Left renal pelvis (tissue), 4 donors: ENCODE measurements around the gene CYP4F12. TPM values are rescaled to one million over a fixed set of nuclear protein-coding genes. Genes with fewer than 3 reads are reported as not detected.

Experiments used
- DNase-seq, 4 donors: peaks; one replicate each; pipeline ENCODE4 v3.0.0-alpha.2; 2013; ENCODE audit warnings: low read depth in 4 of 4, low spot score in 3 of 4
- polyA plus RNA-seq, 4 donors: library from polyadenylated mRNA; unstranded; fragments of 120-200 nt; gene quantifications; one replicate each; pipeline ENCODE4 v1.2.1, GENCODE V29; 2013; ENCODE audit not compliant: insufficient read length in 4 of 4

Gene CYP4F12, protein sequence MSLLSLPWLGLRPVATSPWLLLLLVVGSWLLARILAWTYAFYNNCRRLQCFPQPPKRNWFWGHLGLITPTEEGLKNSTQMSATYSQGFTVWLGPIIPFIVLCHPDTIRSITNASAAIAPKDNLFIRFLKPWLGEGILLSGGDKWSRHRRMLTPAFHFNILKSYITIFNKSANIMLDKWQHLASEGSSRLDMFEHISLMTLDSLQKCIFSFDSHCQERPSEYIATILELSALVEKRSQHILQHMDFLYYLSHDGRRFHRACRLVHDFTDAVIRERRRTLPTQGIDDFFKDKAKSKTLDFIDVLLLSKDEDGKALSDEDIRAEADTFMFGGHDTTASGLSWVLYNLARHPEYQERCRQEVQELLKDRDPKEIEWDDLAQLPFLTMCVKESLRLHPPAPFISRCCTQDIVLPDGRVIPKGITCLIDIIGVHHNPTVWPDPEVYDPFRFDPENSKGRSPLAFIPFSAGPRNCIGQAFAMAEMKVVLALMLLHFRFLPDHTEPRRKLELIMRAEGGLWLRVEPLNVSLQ
- polyA plus RNA-seq: 10 to 100 TPM in 1 of 4 donors, 1 to 10 TPM in 2, under 1 TPM in 1; 0.57 to 10.1 (median 1.7) TPM

DNA sequence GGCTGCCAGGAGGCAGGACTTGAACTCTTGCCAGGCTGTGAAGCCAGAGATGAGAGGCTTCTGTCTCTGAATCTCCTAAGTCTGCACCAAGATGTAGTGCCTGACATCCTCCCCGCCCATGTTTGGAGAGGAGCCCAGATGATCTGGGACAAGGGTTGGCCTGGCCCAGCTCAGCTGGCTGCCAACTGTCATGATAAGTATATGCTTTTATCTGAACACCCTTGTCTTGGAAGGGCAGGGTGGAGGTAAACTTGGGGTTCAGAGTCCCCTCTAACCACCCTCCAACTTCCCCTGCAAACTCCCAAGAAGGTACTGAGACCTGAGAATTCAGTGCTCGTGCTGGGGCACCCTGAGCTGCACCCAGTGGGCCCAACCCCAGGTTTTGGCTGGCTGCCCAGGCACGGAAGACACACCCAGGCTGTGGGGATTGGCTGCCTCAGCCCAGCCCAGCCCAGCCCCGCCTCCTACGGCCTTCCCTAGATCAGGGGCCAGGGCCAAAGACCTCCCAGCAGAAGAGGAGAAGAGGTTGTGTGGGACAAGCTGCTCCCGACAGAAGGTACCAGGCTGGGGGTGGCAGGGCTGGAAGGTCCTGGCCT is at the start of gene CYP4F12:
Gene CYP4F12, plus strand, starts transcription at position 508 of the 596 bp plus-strand sequence. CDS start 443 bp downstream, outside the sequence.
- DNase-seq: no peak

DNA sequence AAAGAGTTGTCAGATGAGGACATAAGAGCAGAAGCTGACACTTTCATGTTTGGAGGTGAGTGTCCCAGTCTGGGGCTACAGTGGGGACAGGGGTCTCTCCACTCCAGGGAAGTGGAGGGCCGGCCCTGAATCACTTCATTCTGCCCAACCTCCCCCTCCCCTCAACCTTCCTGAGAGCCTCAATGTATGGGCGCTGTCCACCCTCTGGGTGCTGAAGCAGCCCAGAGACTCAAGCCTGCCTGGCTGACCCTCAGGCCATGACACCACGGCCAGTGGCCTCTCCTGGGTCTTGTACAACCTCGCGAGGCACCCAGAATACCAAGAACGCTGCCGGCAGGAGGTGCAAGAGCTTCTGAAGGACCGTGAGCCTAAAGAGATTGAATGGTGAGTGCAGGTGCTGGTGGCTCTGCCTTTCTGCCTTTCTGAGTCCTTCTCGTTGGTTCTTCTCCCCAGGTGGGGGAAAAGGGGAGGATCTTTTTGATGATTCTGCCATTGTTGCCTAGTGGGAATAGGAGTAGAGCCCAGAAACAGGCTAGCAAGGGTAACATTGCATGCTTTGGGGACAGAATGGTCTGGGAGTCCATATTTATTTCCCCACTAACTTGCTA is 49.1 kb upstream of the CYP4F12 start:
- DNase-seq: no peak

DNA sequence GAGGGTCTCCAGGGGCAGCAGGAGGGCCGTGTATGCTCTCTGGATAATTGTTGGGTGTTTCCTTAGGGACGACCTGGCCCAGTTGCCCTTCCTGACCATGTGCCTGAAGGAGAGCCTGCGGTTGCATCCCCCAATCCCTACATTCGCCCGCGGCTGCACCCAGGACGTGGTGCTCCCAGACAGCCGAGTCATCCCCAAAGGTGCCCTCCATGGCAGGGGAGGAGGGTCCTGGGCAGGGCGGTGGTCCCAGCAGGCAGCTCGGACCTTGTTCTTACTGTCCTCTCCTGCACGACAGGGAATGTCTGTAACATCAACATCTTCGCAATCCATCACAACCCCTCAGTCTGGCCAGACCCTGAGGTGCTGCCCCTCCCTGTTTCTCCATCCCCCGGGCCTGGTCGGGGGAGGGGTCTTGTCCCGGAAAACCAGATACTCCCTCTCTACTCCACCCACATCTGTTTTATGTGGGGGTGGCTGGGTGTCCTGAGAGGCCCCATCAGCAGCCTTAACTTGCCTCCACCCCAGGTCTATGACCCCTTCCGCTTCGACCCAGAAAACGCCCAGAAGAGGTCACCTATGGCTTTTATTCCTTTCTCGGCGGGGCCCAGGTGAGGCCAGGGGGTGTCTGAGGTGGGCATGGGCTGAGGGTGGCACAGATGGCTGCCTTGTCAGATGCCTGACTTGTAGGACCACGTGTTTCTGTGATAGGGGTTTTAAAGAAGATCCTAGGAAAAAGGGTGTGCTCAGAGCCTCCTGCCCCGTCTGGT is 44.5 kb upstream of the CYP4F12 start:
- DNase-seq: no peak

DNA sequence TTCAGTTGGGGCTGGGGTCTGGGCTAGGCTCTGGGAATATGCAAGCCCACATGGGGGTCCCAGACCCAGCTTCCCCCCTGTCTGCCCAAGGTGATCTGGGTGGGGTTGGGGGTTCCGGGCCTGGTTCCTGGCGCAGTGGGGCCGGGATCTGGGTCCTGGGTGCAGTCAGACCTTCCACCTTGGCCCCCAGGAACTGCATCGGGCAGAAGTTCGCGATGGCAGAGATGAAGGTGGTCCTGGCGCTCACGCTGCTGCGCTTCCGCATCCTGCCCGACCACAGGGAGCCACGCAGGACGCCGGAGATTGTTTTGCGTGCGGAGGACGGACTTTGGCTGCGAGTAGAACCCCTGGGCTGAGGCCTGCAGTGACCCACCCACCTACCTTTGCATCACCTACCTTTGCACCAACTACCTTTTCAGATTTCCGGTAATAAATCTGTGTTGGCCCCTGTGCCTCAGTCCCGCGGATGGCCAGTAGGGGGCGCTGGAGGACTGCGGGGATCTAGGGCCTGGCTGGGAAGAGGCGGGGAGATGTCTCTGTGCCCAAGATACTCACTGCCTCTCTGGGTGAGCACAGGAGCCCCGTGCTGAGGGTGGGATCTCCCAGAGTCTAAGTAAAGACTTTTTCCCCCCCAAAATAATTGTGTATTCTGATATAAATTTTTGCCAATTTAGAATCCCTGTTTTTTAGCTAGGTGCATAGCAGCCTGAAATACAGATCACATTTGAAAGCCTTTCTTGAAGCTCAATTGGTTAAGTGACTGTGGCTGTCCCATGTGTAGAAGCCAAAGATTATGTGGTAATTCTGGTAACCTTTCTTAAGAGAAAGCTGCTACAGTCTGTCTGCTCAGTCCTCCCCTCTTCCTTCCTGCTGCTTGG is 43.6 kb upstream of the CYP4F12 start:
- peak in 1 of 4 donors; percentile 16 for DNase-seq

DNA sequence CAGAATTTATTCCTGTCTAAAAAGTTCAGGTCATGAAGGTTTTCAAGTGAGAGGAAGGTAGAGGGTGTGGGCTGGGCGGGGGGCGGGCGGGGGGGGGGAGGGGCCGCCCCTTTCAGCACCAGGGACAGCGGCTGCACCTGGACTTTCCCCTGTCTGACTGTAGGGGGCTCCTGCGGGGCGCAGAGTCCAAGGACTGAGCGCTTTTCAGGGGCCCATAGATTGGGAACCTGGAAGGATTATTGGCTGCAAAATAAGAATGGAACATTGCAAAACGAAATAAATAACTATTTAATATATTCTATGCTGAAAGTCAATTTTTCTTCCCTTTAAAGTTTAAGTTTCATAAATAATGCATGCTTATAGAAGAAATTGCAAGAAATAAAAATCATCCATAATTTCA is 41.1 kb upstream of the CYP4F12 start:
- DNase-seq: no peak

DNA sequence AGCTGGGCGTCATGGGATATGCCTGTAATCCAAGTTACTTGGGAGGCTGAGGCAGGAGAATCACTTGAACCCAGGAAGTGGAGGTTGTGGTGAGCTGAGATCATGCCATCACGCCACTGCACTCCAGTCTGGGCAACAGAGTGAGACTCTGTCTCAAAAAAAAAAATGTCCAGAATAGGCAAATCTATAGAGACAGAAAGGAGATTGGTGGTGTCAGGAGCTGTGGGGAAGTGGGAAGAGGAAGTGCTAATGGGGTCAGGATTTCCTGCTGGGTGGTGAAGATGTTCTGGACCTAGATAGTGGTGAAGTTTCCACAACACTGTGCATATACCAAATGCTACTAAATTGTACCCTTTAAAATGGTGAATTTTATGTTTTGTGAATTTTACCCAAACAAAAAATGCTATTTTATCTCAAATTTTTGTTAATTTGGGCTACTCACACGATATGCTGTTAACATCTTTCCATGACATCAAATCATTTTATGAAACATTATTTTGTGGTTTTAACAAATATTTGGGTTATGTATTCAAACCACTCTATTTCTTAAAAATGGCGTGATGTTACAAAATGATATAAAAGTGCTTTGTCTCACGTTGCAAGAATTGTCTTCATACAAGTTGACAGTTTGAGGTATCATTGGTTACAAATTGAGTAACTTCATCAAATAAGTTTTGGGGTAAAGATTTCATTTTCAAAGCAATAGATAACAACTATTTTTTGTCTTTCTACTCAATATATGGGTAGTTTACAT is 39.6 kb upstream of the CYP4F12 start:
- DNase-seq: no peak

DNA sequence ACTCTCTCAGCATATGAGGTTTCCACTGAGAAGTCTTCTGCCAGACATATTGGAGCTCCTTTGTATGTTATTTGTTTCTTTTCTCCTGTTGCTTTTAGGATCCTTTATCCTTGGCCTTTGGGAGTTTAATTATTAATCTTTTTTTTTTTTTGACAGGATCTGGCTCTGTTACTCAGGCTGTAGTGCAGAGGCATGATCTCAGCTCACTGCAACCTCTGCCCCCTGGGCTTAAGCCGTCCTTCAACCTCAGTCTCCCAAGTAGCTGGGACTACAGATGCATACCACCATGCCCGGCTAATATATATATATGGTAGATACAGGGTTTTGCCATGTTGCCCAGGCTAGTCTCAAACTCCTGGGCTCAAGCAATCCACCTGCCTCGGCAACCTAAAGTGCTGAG is 38.8 kb upstream of the CYP4F12 start:
- DNase-seq: no peak

DNA sequence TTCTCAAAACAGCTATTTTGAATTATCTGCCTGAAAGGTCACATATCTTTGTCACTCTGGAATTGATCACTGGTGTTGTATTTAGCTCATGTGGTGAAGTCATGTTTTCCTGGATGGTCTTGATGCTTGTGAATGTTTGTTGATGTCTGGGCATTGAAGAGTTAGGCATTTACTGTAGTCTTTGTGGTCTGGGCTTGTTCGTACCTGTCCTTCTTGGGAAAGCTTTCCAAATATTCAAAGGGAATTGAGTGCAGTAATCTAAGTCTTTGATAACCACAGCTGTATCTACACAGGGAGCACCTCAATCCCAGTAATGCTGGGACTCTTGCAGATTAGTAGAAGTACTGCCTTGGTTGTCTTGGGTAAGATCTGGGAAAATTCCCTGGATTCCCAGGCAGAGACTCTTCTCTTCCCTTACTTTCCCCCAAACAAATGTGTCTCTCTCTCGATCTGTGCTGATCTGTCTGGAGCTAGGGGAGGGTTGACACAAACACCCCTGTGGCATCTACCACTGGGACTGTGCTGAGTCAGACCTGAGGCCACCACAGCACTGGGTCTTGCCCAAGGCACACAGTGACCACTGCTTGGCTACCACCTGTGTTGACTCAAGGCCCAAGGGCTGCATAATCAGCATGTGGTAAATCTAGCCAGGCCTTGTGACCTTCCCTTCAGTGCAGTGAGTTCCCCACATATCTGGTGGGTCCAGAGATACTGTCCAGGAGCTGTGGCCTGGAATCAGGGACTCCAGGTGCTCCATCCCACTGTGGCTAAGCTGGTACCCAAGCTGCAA is 37.7 kb upstream of the CYP4F12 start:
- no peak for DNase-seq

DNA sequence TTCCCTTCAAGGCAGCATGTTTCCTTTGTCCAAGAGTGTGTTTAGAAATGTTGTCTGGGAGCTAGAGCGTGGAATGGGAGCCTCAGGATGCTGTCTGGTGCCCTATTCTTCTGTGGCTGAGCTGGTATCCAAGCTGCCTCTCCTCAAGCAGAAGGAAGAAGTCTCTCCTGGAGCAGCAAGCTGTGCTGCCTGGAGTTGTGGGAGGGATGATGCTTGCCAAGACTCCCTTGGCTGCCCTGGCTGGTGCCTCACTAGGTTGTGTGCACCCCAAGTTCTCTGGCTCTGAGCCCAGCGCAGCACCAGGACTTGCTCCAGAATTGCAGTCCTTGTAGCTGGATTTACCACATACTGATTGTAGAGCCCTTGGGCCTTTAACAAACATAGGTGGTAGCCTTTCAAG is 36.9 kb upstream of the CYP4F12 start:
- no peak for DNase-seq

DNA sequence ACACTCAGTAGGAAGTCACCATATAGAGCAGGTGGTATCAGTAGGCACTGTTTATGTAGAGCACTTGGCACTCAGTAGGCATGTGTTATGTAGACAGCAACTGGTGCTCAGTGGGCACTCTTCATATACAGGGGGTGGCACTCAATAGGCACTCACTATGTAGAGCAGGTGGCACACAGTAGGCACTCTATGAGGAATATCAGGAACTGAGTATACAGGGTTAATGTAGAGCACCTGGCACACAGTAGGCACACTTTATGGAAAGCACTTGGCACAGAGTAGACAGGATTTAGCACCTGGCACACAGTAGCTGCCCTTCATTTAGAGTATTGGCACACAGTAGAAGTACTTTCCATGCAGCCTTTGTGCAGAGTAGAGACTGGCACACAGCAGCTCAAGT is 33.3 kb upstream of the CYP4F12 start:
- no peak for DNase-seq

DNA sequence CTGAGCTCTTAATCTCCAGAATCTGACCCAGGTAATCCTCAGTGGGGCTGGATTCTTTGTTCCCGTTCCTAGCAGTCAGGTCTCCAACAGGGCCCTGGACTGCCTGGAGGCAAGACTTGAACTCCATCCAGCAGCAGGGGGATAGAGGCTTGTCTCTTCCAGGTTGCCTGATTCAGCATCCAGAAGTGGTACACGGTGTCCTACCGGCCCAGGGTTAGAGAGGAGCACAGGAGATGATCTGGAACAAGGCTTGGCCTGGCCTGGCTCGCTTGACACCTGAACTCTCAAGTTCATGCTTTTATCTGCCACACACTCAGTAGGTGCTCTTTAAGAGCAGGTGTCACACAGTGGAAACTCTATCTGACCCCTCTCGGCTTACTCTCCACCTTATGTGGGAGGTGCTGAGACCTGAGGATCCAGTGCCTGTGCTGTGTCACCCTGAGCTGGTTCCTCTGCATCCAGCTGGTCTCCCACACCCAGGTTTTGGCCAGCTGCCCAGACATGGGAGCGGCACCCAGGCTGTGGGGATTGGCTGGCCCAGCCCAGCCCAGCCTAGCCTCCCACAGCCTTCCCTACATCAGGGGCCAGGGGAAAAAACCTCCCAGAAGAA is 32.5 kb upstream of the CYP4F12 start, which contains the start of gene CYP4F3:
Gene CYP4F3, plus strand, starts transcription at position 604 of the 610 bp plus-strand sequence. CDS start 519 bp downstream, outside the sequence.
- DNase-seq: peak in 1 of 4 donors; percentile 5

DNA sequence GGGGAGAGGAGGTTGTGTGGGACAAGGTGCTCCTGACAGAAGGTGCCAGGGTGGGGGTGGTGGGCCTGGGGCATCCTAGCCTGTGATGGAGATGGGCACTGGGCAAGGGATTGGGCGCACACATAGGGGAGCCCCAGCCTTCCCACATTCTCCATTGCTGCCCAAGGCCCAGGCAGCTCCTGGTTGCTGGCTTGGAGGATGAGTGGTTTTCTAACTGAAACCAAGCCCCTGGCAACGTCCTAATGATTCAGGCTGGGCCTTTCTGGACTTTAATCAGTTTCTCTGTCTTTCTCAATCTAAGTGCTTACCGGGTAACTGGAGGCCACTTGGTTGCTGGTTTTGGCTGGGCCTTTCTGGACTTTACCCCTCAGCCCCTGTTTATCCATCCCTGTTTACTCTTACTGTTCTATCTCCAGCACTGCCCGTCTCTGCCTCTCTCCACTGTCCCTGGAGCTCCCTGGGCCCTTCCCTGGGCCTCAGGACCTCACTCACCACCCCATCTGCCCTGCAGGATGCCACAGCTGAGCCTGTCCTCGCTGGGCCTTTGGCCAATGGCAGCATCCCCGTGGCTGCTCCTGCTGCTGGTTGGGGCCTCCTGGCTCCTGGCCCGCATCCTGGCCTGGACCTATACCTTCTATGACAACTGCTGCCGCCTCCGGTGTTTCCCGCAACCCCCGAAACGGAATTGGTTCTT is 31.8 kb upstream of the CYP4F12 start:
- DNase-seq: no peak

DNA sequence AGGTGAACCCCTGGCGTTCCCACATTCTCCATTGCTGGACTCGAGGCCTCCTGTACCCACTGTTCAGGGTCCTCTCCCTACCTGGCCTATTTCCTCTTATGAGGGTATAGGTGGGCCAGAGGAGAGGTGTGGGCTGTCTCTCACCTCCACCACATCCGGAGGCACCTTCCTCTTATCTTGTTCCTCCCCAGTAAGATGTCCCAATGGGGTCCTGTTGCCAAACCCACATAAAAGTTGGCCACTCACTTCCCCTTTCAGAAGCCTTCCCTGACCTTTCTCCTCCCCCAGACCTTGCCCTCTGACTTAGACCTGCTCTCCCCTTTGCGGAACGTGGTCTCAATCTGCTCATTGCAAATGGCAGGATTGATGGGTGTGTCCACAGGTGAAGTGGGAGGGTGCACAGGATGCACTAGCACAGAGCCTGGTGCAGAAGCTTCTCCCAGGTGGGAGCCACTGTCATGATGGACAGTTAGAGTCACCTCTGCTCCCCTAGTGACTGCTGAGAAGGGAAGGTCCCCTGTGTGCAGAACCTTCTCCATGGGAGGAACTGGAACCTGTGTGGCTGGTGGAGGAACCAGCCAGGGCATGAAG is 30.9 kb upstream of the CYP4F12 start:
- DNase-seq: no peak

DNA sequence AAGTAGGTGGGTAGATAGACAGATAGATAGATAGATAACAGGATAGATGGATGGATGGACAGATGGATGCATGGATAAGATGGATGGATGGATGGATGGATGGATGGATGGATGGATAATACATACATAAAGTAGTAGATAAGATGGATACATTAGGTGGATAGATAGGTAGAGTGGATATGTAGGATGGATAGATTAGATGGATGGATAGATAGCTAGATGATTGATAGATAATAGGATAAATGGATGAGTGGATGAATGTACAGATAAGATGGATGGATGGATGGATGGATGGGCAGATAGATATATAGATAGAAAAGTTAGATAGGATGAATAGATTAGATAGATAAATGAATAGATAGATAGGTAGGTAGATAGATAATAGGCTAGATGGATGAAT is 30.1 kb upstream of the CYP4F12 start:
- DNase-seq: no peak

DNA sequence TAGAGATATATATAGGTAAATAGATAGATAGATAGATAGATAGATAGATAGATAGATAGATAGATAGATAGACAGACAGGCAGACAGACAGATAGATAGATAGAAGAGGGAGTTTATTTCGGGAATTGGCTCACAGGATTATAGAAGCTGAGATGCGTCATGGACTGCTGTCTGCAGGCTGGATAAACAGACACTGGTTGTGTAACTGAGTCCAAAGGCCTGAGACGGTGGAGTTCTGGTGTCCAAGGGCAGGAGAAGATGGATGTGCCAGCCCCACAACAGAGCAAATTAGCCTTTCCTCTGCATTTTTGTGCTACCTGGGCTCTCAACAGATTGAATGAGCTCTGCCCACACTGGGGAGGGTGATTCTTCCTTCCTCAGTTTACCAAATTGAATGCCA is 29.5 kb upstream of the CYP4F12 start:
- DNase-seq: no peak

DNA sequence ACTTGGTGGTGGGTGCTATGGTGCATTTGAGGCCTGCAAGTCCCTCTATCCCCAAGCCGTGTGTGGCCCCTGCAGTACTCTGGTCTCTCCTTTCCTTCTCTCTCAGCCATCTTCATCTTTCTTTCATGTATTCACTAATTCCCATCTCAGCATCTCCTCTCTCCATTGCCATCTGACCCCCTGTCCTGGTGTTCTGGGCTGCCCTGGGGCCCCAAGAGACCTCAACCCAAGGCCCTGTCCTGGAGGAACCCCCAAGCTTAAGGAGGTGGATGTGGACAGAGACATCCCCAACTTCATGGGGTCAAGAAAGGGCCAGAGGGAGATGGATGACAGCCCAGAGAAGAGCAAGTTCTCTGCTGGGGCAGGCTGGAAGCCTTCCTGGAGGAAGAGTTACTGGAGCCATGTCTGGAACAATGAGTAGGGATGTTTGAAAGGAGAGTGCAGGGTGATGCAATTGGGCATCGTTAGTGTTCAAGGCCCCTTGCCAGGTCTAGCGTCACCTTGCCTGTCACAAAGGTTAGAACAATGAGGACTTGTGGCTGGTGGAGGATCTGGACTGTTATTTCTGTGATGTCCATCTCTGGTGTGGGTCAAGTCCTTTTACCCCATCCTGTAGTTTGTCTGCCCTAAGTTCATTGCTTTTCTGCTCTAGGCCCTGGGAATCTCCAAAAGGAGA is 28.7 kb upstream of the CYP4F12 start:
- DNase-seq: no peak
